ENCODE results near the gene MRFAP1L1. TPM values are rescaled to one million over a fixed set of nuclear protein-coding genes. Genes with fewer than 3 reads are reported as not detected.
A peak's percentile ranks its signal among the peaks of the same experiment; 100 is the strongest.

The MRFAP1L1 gene
- total and polyA plus RNA-seq, 9 of the 15 experiments (the other 6 are each of a cell fraction or from before 2014, with no cell fraction given), result 37.6 to 111 (median 83.8) TPM

DNA sequence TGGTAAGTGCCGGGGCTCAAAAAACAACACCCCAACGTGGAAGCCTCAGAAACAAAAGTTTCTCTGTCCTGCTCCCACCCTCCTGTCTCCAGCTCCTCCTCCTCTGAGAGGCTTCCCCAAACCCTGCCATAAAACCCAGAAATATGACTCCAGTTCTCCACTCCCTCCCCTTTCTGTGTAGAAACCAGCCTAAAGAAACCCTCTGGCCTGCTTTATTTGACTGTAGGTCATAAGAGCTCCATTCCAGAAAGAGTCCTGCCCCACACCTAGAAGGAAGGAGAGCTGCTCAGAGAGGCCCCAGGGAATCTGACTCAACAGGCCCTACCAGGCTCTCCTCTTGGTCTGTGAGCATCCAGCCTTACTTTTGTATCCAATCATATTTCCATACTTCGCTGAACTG is 16.9 kb downstream of the MRFAP1L1 start:
- H3K79me2 ChIP-seq (ENCODE audit: control insufficient read depth, insufficient read depth, low read length), result no peaks in the 10 kb centered on the region
- no peaks in the 10 kb centered on the region for H3K27me3 ChIP-seq (ENCODE audit: control insufficient read depth in 2 of 2, insufficient read depth in 2 of 2, low read length in 2 of 2)
- FAIRE-seq (no peak), DNase-seq (ENCODE audit: extremely low read depth in 1 of 4, low spot score in 3 of 4) (no peak), ATAC-seq (peak; percentile 21)
- no peaks in the 10 kb centered on the region for H3K9me3 ChIP-seq (replicated peaks; ENCODE audit: control insufficient read depth, insufficient read depth, low read depth, low read length)
- H3K9ac ChIP-seq (ENCODE audit: insufficient read depth in 1 of 2, low read depth in 2 of 2, low read length in 2 of 2), result peak overlapping the region; percentile 5 to 83; a peak in 3 of 4 replicates
- H3K36me3 ChIP-seq (ENCODE audit: control insufficient read depth, insufficient read depth, low read length), result no peaks in the 10 kb centered on the region
- no peak overlapping the region for H3K4me3 ChIP-seq
- no peaks in the 10 kb centered on the region for H3K9me1 ChIP-seq (ENCODE audit: control insufficient read depth, insufficient read depth, low read length)
- in situ Hi-C loops (cut with MboI) (no loop called here), intact Hi-C loops (cut with micrococcal nuclease) (no loop called here)
- H3K4me2 ChIP-seq (ENCODE audit: insufficient read depth, low read length), result peak overlapping the region; percentile 61
- WGBS (ENCODE audit: insufficient coverage, low coverage, missing lambda C conversion rate), result 50% methylated on average over 3 of the region's 3 CpGs
- peak overlapping the region; percentile 35 for H2AFZ ChIP-seq (ENCODE audit: low read depth, low read length)
- H3K27ac ChIP-seq (ENCODE audit: extremely low read depth, low read depth, low read length), result peak overlapping the region; percentile 45; the same call in 2 of the 3 replicates
- H4K20me1 ChIP-seq (replicated peaks; ENCODE audit: control insufficient read depth, insufficient read depth, low read length), result no peaks in the 10 kb centered on the region
- peaks cover 65 to 67% of the 10 kb centered on the region in 2 experiments for H3K4me1 ChIP-seq (replicated peaks in 1 of 2; ENCODE audit: control insufficient read depth in 2 of 2, insufficient read depth in 2 of 2, low read length in 2 of 2)
- ChIA-PET CTCF (ENCODE audit: low intra/inter-chr PET ratio) (interaction anchor here (0.6 kb wide), 1 partner anchor 349 kb away, joined by 3 read pairs; no protein-coding TSS in a partner anchor), POLR2A (interaction anchor here (0.5 to 5.8 kb wide), 11 partner anchors 9 to 319 kb away, joined by 3 to 38 read pairs (median 3); partner anchors contain the start of gene MRFAP1L1)
- no TSS peak for BruUV-seq (replicated peaks)
- TF ChIP-seq EGR1 (conservative IDR thresholded peaks at IDR 0.05), result no peak
- TF ChIP-seq NR2C2 (CRISPR knock-in tag; IDR thresholded peaks at IDR 0.05), result no peak
- TF ChIP-seq NR2C2 (tag; IDR thresholded peaks at IDR 0.05), result peak; percentile 13; the same call in 1 of the 2 replicates
- no peak for TF ChIP-seq NR4A1 (CRISPR knock-in tag; IDR thresholded peaks at IDR 0.05)
- TF ChIP-seq NR4A1 (tag; IDR thresholded peaks at IDR 0.05), result no peak
- TF ChIP-seq ZNF766 (CRISPR knock-in tag; conservative IDR thresholded peaks at IDR 0.05), result peak; percentile 96
- TF ChIP-seq SMARCC2 (IDR thresholded peaks at IDR 0.05; ENCODE audit: low read depth), result no peak
- TF ChIP-seq VEZF1 (CRISPR knock-in tag; IDR thresholded peaks at IDR 0.05), result peak; percentile 21; the same call in 1 of the 2 replicates
- TF ChIP-seq MTA3 (IDR thresholded peaks at IDR 0.05; ENCODE audit: borderline replicate concordance), result 0 out of 2 replicates have a peak, but pooled peaks have one; percentile 3
- TF ChIP-seq RUNX1 (IDR thresholded peaks at IDR 0.05; ENCODE audit: low read depth), result no peak
- TF ChIP-seq ZFX (CRISPR knock-in tag; IDR thresholded peaks at IDR 0.05), result peak; percentile 47; the same call in 1 of the 2 replicates
